HEK293 (cell line): Measurements from ENCODE around the gene LRP8.

Experiments
- OSR2 ChIP-seq: fragments of 450-650 bp; formaldehyde crosslinking; IDR thresholded peaks from 2 replicates; pipeline ENCODE4 v1.5.1; 2016; ENCODE audit warnings: missing biosample characterization, missing genetic modification characterization
- RBAK ChIP-seq: fragments of 450-650 bp; formaldehyde crosslinking; IDR thresholded peaks from 2 replicates; pipeline ENCODE4 v1.5.1; 2016; ENCODE audit warnings: missing biosample characterization, missing genetic modification characterization
- SP2 ChIP-seq: fragments of 450-650 bp; formaldehyde crosslinking; IDR thresholded peaks from 2 replicates; pipeline ENCODE4 v1.5.1; 2016; ENCODE audit warnings: missing biosample characterization, missing genetic modification characterization
- YY1 ChIP-seq: fragments of 450-650 bp; formaldehyde crosslinking; IDR thresholded peaks from 2 replicates; pipeline ENCODE4 v1.5.1; 2018; ENCODE audit warnings: missing biosample characterization, missing genetic modification characterization
- ZBTB20 ChIP-seq: fragments of 450-650 bp; formaldehyde crosslinking; IDR thresholded peaks from 2 replicates; pipeline ENCODE4 v1.5.1; 2016; ENCODE audit warnings: missing biosample characterization, missing genetic modification characterization
- ZNF24 ChIP-seq: fragments of 450-650 bp; formaldehyde crosslinking; IDR thresholded peaks from 2 replicates; pipeline ENCODE4 v1.5.1; 2016; ENCODE audit warnings: missing biosample characterization, missing genetic modification characterization
- ZSCAN30 ChIP-seq: fragments of 450-650 bp; IDR thresholded peaks from 2 replicates; pipeline ENCODE4 v1.5.1; 2018; ENCODE audit warnings: missing biosample characterization, mild to moderate bottlenecking, missing genetic modification characterization, moderate library complexity
- TF ChIP-seq, protein P1 (sequence below): fragments of 450-650 bp; formaldehyde crosslinking; conservative IDR thresholded peaks from 2 replicates; pipeline ENCODE4 v1.5.1; 2016; ENCODE audit warnings: low read depth, missing biosample characterization, missing genetic modification characterization
- TF ChIP-seq, protein P2 (sequence below): fragments of 450-650 bp; formaldehyde crosslinking; IDR thresholded peaks from 2 replicates; pipeline ENCODE4 v1.5.1; 2016; ENCODE audit warnings: missing biosample characterization, missing genetic modification characterization
- TF ChIP-seq, protein P3 (sequence below): fragments of 450-650 bp; formaldehyde crosslinking; conservative IDR thresholded peaks from 2 replicates; pipeline ENCODE4 v1.5.1; 2016; ENCODE audit warnings: low read depth, missing biosample characterization, missing genetic modification characterization

DNA sequence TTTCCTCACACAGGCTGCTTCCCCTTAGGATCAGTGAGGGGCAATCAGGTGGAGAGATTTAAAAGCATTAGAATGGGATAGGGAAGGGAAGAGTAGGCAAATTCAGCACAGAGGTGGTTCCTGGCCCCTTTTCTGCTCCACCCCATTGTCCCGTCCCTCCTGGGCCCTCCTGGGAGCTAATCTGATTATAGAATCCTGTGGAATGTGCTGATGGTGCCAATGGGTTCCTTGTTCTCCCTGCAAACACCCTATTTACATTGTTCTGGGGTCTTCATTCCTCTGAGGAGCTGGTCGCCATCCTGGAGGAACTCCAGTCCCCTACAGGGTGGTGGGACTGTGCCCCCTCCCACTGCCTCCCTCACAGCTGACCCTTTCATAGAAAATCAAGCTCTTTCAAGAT, 34.4 kb upstream of the LRP8 start:
- TF ChIP-seq, protein P1, sequence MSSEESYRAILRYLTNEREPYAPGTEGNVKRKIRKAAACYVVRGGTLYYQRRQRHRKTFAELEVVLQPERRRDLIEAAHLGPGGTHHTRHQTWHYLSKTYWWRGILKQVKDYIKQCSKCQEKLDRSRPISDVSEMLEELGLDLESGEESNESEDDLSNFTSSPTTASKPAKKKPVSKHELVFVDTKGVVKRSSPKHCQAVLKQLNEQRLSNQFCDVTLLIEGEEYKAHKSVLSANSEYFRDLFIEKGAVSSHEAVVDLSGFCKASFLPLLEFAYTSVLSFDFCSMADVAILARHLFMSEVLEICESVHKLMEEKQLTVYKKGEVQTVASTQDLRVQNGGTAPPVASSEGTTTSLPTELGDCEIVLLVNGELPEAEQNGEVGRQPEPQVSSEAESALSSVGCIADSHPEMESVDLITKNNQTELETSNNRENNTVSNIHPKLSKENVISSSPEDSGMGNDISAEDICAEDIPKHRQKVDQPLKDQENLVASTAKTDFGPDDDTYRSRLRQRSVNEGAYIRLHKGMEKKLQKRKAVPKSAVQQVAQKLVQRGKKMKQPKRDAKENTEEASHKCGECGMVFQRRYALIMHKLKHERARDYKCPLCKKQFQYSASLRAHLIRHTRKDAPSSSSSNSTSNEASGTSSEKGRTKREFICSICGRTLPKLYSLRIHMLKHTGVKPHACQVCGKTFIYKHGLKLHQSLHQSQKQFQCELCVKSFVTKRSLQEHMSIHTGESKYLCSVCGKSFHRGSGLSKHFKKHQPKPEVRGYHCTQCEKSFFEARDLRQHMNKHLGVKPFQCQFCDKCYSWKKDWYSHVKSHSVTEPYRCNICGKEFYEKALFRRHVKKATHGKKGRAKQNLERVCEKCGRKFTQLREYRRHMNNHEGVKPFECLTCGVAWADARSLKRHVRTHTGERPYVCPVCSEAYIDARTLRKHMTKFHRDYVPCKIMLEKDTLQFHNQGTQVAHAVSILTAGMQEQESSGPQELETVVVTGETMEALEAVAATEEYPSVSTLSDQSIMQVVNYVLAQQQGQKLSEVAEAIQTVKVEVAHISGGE (tag by site-specific recombination): no peak
- TF ChIP-seq OSR2 (tag by site-specific recombination): no peak
- TF ChIP-seq, protein P2, sequence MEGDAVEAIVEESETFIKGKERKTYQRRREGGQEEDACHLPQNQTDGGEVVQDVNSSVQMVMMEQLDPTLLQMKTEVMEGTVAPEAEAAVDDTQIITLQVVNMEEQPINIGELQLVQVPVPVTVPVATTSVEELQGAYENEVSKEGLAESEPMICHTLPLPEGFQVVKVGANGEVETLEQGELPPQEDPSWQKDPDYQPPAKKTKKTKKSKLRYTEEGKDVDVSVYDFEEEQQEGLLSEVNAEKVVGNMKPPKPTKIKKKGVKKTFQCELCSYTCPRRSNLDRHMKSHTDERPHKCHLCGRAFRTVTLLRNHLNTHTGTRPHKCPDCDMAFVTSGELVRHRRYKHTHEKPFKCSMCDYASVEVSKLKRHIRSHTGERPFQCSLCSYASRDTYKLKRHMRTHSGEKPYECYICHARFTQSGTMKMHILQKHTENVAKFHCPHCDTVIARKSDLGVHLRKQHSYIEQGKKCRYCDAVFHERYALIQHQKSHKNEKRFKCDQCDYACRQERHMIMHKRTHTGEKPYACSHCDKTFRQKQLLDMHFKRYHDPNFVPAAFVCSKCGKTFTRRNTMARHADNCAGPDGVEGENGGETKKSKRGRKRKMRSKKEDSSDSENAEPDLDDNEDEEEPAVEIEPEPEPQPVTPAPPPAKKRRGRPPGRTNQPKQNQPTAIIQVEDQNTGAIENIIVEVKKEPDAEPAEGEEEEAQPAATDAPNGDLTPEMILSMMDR: no peak
- TF ChIP-seq SP2 (tag by site-specific recombination): no peak
- no peak for TF ChIP-seq RBAK (tag by site-specific recombination)
- no peak for TF ChIP-seq ZBTB20
- TF ChIP-seq YY1: no peak
- TF ChIP-seq ZSCAN30 (tag by site-specific recombination): no peak
- TF ChIP-seq, protein P3, sequence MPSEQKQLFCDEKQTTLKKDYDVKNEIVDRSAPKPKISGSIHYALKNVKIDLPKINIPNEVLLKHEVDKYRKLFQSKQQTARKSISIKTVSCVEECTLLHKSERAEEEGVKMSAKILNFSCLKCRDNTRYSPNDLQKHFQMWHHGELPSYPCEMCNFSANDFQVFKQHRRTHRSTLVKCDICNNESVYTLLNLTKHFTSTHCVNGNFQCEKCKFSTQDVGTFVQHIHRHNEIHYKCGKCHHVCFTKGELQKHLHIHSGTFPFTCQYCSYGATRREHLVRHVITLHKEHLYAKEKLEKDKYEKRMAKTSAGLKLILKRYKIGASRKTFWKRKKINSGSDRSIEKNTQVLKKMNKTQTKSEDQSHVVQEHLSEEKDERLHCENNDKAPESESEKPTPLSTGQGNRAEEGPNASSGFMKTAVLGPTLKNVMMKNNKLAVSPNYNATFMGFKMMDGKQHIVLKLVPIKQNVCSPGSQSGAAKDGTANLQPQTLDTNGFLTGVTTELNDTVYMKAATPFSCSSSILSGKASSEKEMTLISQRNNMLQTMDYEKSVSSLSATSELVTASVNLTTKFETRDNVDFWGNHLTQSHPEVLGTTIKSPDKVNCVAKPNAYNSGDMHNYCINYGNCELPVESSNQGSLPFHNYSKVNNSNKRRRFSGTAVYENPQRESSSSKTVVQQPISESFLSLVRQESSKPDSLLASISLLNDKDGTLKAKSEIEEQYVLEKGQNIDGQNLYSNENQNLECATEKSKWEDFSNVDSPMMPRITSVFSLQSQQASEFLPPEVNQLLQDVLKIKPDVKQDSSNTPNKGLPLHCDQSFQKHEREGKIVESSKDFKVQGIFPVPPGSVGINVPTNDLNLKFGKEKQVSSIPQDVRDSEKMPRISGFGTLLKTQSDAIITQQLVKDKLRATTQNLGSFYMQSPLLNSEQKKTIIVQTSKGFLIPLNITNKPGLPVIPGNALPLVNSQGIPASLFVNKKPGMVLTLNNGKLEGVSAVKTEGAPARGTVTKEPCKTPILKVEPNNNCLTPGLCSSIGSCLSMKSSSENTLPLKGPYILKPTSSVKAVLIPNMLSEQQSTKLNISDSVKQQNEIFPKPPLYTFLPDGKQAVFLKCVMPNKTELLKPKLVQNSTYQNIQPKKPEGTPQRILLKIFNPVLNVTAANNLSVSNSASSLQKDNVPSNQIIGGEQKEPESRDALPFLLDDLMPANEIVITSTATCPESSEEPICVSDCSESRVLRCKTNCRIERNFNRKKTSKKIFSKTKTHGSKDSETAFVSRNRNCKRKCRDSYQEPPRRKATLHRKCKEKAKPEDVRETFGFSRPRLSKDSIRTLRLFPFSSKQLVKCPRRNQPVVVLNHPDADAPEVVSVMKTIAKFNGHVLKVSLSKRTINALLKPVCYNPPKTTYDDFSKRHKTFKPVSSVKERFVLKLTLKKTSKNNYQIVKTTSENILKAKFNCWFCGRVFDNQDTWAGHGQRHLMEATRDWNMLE (tag by site-specific recombination): no peak
- no peak for TF ChIP-seq ZNF24 (tag by site-specific recombination)
